Activated naive CD8-positive, alpha-beta T cell (primary cell): ENCODE data around the gene AP4E1.
"Not testable (repeated sequence)": the region's sequence is repeated elsewhere in the genome, so short reads cannot be mapped to it uniquely, and the experiment has no call there.

Experiments used
- H3K27ac Mint-ChIP-seq: one replicate; pipeline ENCODE4 v1.8.0; 2021; ENCODE audit warnings: mixed read lengths
- H3K27me3 Mint-ChIP-seq: one replicate; pipeline ENCODE4 v1.8.0; 2021; ENCODE audit warnings: mixed read lengths
- H3K36me3 Mint-ChIP-seq: one replicate; pipeline ENCODE4 v1.8.0; 2021; ENCODE audit warnings: mixed read lengths
- H3K4me1 Mint-ChIP-seq: one replicate; pipeline ENCODE4 v1.8.0; 2021; ENCODE audit warnings: low read depth, mixed read lengths
- H3K4me3 Mint-ChIP-seq: one replicate; pipeline ENCODE4 v1.8.0; 2021; ENCODE audit warnings: mild to moderate bottlenecking, mixed read lengths
- H3K9me3 Mint-ChIP-seq: one replicate; pipeline ENCODE4 v1.8.0; 2021; ENCODE audit warnings: low read depth, mixed read lengths

AP4E1 gene

GRCh38 chr15:50908209-50909009 lies at the start of gene AP4E1:
AP4E1 (plus strand) TSS chr15:50908683; CDS start chr15:50908779, 96 bp downstream.
- H3K27ac Mint-ChIP-seq = peak within 1 kb of the TSS; percentile 98
- peak within 1 kb of the TSS; percentile 96 for H3K4me3 Mint-ChIP-seq

DNA sequence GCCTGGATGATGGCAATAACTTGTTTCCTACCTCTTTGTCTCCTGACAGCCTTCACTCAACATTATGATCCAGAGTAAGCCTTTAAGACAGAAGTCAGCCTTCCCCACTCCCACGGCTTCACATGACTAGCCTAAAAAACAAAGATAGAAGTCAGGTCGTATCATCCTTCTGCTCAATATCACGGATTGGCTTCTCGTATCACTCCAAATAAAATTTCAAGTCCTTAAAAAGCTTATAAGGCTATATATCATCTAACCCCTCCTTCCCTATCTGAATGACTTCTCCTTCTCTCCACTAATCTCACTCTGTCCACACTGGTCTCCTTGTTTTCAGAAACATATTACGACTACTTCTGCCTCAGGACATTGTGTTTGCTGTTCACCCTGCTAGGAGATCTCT lies 47.7 kb upstream of the AP4E1 start:
- Mint-ChIP-seq H3K9me3 (no peaks in the 10 kb centered on the region), H3K27me3 (no peaks in the 10 kb centered on the region), H3K27ac (no peak overlapping the region), H3K4me1 (no peaks in the 10 kb centered on the region), H3K4me3 (no peak overlapping the region), H3K36me3 (no peaks in the 10 kb centered on the region)

More at GRCh38 chr15:50908209-50909009, at the start of gene AP4E1:
- Mint-ChIP-seq H3K9me3 (no peaks in the 10 kb centered on the region), H3K27me3 (no peaks in the 10 kb centered on the region), H3K36me3 (peaks cover 11% of the 10 kb centered on the region), H3K4me1 (peaks cover 29% of the 10 kb centered on the region)

- Mint-ChIP-seq H3K36me3 (no peaks in the 10 kb centered on the region), H3K4me3 (no peak overlapping the region), H3K27ac (no peak overlapping the region), H3K27me3 (no peaks in the 10 kb centered on the region), H3K4me1 (no peaks in the 10 kb centered on the region), H3K9me3 (no peaks in the 10 kb centered on the region)
Observed at GRCh38 chr15:50862553-50862952, 45.9 kb upstream of the AP4E1 start.

- Mint-ChIP-seq H3K4me1 (no peaks in the 10 kb centered on the region), H3K27ac (no peak overlapping the region), H3K27me3 (no peaks in the 10 kb centered on the region), H3K9me3 (no peaks in the 10 kb centered on the region), H3K4me3 (no peak overlapping the region), H3K36me3 (no peaks in the 10 kb centered on the region)
Observed at GRCh38 chr15:50864873-50865272, 43.6 kb upstream of the AP4E1 start.

DNA sequence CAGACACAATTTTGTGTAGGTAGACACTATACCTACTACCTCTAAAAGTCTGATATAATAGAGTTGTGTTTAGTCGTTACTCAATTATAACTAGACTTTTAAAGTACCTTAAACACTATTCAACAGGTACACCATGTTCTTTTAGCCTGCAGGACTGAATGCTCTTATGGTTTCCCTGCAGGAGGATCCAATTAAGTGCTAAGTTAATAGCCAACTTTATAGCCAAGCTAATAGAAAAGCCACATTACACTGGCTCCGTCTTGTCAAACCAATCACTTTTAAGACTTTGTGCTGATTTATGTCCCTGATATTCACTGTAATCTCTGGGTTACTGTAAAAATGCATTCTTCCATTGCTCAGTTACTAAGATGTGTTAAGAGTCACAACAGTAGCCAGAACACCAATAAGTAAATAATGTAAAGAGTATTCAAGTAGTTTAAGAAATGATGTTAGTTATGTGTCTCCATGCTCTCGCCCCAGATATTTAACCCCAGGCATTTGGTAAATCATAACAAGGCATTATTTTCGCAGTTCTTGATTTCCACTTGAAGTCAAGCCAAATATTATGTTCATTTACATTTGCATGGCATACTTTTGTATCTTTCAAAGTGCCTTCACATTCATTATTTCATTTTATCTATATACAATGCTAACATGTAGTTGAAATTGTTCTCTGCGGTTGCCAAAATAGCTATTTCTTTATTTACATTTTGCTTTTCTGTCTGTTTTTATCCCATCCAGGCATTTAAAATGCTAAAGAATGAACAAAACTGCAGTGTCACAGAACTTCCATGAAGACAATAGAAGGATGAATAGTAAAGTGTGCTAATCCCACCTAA lies 42.7 kb upstream of the AP4E1 start:
- H3K9me3 Mint-ChIP-seq = no peaks in the 10 kb centered on the region
- H3K4me1 Mint-ChIP-seq = no peaks in the 10 kb centered on the region
- no peak overlapping the region for H3K27ac Mint-ChIP-seq
- no peaks in the 10 kb centered on the region for H3K36me3 Mint-ChIP-seq
- H3K27me3 Mint-ChIP-seq = no peaks in the 10 kb centered on the region
- H3K4me3 Mint-ChIP-seq = no peak overlapping the region

- no peak overlapping the region for H3K4me3 Mint-ChIP-seq
- H3K27ac Mint-ChIP-seq = no peak overlapping the region
- no peaks in the 10 kb centered on the region for H3K9me3 Mint-ChIP-seq
- H3K4me1 Mint-ChIP-seq = peaks cover 7% of the 10 kb centered on the region
- H3K36me3 Mint-ChIP-seq = no peaks in the 10 kb centered on the region
- peaks cover 2% of the 10 kb centered on the region for H3K27me3 Mint-ChIP-seq
Observed at GRCh38 chr15:50871832-50872231, 36.7 kb upstream of the AP4E1 start.

GRCh38 chr15:50872832-50873426 lies 35.6 kb upstream of the AP4E1 start:
- H3K9me3 Mint-ChIP-seq = no peaks in the 10 kb centered on the region
- peaks cover 15% of the 10 kb centered on the region for H3K4me1 Mint-ChIP-seq
- no peak overlapping the region for H3K27ac Mint-ChIP-seq

DNA sequence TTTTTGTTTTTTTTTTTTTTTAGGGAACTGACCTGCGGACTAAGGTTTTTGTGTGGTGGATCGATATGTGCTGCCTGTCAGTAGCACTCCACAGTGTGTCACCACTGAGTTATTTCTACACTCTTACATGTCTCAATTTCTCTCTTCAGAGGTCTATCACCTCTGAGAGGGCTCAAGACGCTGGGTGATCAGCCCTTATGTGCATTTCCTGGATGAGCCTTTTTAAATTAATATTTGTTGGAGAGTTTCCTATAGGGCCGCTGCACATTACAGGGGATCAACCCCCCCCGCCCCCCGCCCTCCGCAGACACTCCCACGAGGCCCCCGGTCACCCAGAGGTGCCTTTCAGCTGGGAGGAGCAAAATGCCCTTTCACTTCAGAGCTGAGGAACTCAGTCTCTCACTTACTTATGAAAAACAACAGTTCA lies 34.5 kb upstream of the AP4E1 start:
- Mint-ChIP-seq H3K4me1 (peaks cover 26% of the 10 kb centered on the region), H3K9me3 (no peaks in the 10 kb centered on the region), H3K36me3 (no peaks in the 10 kb centered on the region), H3K4me3 (peak overlapping the region; percentile 33), H3K27ac (peak overlapping the region; percentile 31), H3K27me3 (peaks cover 2% of the 10 kb centered on the region)

More at GRCh38 chr15:50872832-50873426, 35.6 kb upstream of the AP4E1 start:
- no peaks in the 10 kb centered on the region for H3K36me3 Mint-ChIP-seq
- peaks cover 2% of the 10 kb centered on the region for H3K27me3 Mint-ChIP-seq
- H3K4me3 Mint-ChIP-seq = no peak overlapping the region

GRCh38 chr15:50875238-50875637 lies 33.2 kb upstream of the AP4E1 start:
- not testable (repeated sequence) for H3K27ac Mint-ChIP-seq, H3K9me3 Mint-ChIP-seq, H3K36me3 Mint-ChIP-seq, H3K4me3 Mint-ChIP-seq, H3K27me3 Mint-ChIP-seq
- H3K4me1 Mint-ChIP-seq = peaks cover 33% of the 10 kb centered on the region

- H3K9me3 Mint-ChIP-seq = no peaks in the 10 kb centered on the region
- H3K27ac Mint-ChIP-seq = peak overlapping the region; percentile 50
- peaks cover 45% of the 10 kb centered on the region for H3K4me1 Mint-ChIP-seq
- peaks cover 2% of the 10 kb centered on the region for H3K27me3 Mint-ChIP-seq
- H3K36me3 Mint-ChIP-seq = no peaks in the 10 kb centered on the region
- H3K4me3 Mint-ChIP-seq = peak overlapping the region; percentile 69
Observed at GRCh38 chr15:50876260-50876988, 32.1 kb upstream of the AP4E1 start.

DNA sequence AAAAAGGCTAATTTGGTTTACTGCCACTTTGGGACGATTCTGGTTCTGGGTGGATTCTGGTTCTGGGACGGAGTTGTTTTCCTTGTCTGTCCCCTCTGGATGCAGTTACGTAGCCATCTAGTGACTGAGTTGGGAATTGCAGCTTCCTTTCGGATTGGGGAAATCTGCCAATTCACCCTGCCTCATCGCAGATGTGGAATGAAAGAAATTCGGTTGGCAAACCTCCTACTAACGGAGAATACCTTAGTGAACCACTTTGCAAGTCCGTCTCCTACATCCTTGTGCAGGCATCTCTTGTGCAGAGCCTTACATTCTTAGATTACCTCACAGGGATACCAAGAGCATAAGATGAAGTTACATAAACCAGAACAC lies 31.5 kb upstream of the AP4E1 start:
- H3K27ac Mint-ChIP-seq = peak overlapping the region; percentile 69
- H3K4me1 Mint-ChIP-seq = peaks cover 50% of the 10 kb centered on the region
- H3K36me3 Mint-ChIP-seq = no peaks in the 10 kb centered on the region

DNA sequence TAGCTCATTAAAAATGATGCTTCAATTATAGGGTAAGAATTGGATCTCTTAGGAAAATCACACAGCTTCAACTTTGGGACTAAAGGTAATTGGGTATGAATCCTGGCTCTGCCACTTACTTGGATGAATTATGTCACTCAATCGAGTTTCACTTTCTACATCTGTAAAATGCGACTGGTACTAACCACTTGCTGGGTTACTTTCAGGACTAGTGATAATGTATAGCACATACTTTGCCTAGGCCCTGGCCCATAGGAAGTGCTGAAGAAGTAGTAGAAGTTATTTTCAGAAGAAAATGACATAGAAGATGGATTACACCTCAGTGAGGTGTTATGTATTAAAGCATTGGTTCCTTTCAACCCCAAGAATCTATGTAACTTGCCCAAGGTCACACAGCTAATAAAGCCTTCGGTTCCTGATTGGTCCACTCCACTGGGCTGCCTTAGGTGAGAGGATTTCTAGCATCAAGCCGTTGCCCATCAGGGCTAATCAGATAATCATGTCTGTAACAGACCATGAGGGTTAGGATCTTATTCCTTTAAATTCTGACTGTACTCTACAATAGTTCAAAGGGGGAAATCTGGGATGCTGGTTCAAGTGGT lies 29.4 kb upstream of the AP4E1 start:
- no peaks in the 10 kb centered on the region for H3K36me3 Mint-ChIP-seq
- H3K4me1 Mint-ChIP-seq = peaks cover 59% of the 10 kb centered on the region
- no peaks in the 10 kb centered on the region for H3K27me3 Mint-ChIP-seq
- H3K27ac Mint-ChIP-seq = peak overlapping the region; percentile 87
- H3K9me3 Mint-ChIP-seq = no peaks in the 10 kb centered on the region
- peak overlapping the region; percentile 63 for H3K4me3 Mint-ChIP-seq

More for the DNA sequence above, 31.5 kb upstream of the AP4E1 start:
- peak overlapping the region; percentile 69 for H3K4me3 Mint-ChIP-seq
- H3K9me3 Mint-ChIP-seq = no peaks in the 10 kb centered on the region
- peaks cover 1% of the 10 kb centered on the region for H3K27me3 Mint-ChIP-seq

DNA sequence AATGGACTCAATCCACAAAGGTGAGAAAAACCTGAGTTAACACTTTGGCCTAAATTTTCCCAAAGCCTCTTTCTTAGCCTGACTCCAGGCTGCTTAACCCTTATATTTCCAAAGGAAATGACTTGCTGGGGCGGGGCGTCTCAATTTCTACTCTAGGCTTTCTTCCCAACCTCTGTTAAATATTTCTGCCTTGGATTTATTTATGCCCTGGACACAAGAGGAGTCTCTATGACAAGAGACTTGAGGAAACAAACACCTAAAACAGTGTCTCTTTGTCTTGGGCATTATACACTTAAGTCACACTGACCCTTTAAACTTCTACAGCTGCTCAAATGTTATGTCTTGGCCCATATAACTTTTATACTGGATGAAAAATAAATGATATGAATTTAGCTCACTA lies 28.3 kb upstream of the AP4E1 start:
- no peaks in the 10 kb centered on the region for H3K27me3 Mint-ChIP-seq
- peak overlapping the region; percentile 70 for H3K4me3 Mint-ChIP-seq
- H3K27ac Mint-ChIP-seq = peak overlapping the region; percentile 95
- H3K36me3 Mint-ChIP-seq = no peaks in the 10 kb centered on the region
- no peaks in the 10 kb centered on the region for H3K9me3 Mint-ChIP-seq
- peaks cover 67% of the 10 kb centered on the region for H3K4me1 Mint-ChIP-seq

- peak overlapping the region; percentile 70 for H3K4me3 Mint-ChIP-seq
- no peaks in the 10 kb centered on the region for H3K27me3 Mint-ChIP-seq
- no peaks in the 10 kb centered on the region for H3K9me3 Mint-ChIP-seq
- H3K36me3 Mint-ChIP-seq = no peaks in the 10 kb centered on the region
- H3K4me1 Mint-ChIP-seq = peaks cover 71% of the 10 kb centered on the region
- H3K27ac Mint-ChIP-seq = peak overlapping the region; percentile 95
Observed at GRCh38 chr15:50880651-50881114, 27.8 kb upstream of the AP4E1 start.
